ENCODE results near the gene CNTNAP3B. TPM values are rescaled to one million over a fixed set of nuclear protein-coding genes. Genes with fewer than 3 reads are reported as not detected.
"Not testable (repeated sequence)": the region's sequence is repeated elsewhere in the genome, so short reads cannot be mapped to it uniquely, and the experiment has no call there.

The CNTNAP3B gene
- total RNA-seq, 1 donor from 2014 or later, result 23.9 TPM

DNA sequence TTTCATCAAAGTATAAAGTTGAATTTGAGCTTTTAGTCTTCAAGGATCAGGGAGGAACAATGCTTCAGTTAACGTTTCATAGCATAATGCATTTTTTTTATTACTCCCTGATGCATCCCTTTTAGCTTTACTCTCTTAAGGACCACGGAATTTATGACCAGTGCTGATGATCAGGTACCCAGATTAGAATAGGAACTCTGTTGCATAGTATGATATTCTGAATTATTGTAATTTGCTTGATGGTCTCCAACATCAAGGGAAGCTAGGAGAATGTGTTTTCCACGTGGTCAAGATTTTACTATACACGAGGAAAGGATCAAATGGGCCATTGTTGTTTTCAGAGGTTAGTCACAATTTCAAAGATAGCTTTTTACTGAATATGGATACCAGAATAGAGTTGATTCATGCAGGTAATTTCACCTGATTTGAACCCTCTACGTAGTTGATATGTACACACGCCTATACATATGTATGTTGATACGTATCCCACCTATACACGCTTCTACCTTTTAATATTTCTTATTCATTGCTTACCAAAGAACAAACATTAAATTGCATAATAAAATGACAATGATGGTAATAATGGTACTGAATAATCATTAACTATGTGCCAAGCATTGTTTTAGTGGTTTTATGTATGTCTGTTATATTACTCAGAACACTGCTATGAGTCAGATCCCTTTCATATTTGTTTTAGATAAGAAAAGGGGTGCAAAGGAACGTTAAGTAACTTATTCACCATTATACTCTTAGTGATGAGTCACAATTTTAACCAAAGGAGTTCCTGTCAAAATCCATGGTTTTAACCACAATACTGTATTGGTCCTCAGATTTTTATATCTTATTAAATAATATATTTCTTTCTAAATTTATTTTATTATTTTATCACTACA lies 277.1 kb downstream of the CNTNAP3B start:
- not testable (repeated sequence) for H3K4me1 Mint-ChIP-seq (ENCODE audit: low read depth); H3K36me3 Mint-ChIP-seq (ENCODE audit: low read depth); DNase-seq (ENCODE audit: low spot score); H3K9me3 Mint-ChIP-seq (ENCODE audit: low read depth); H3K27ac Mint-ChIP-seq (ENCODE audit: unreplicated experiment); H3K27me3 Mint-ChIP-seq (ENCODE audit: low read depth); H3K4me3 Mint-ChIP-seq (ENCODE audit: unreplicated experiment)

DNA sequence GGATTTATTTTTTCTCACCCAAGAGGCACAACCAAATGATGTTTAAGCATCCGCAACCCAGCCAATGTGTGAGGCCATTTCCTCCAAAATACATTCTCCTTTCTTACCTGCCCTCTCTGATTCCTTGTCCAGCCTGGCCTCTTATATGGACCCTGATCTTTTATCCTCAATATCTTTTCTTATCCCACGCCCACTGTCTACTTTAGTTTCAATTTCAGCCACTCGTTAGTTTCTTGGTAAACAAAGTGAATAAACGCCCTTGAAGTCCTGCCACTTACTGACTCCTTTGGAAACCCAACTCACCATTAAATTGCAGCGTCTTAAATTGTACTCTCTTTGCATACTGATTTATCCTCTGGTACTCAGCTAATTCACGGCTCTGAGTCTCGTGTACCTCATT lies 281.4 kb downstream of the CNTNAP3B start:
- not testable (repeated sequence) for DNase-seq (ENCODE audit: low spot score); H3K27ac Mint-ChIP-seq (ENCODE audit: unreplicated experiment); H3K36me3 Mint-ChIP-seq (ENCODE audit: low read depth); H3K4me1 Mint-ChIP-seq (ENCODE audit: low read depth); H3K4me3 Mint-ChIP-seq (ENCODE audit: unreplicated experiment); H3K9me3 Mint-ChIP-seq (ENCODE audit: low read depth); H3K27me3 Mint-ChIP-seq (ENCODE audit: low read depth)

Other genes with a start within 250 kb of the CNTNAP3B start
- gene SPATA31A6, start 54.2 kb upstream of the CNTNAP3B start, total RNA-seq, result not detected in 3 replicates